NCI-H345 treated with DMSO at 0.1 percent for 48 hours (cell line): ENCODE data around the gene HTT.
"Not testable (repeated sequence)": the region's sequence is repeated elsewhere in the genome, so short reads cannot be mapped to it uniquely, and the experiment has no call there.

Experiments used
- DNase-seq: peaks from one replicate; lab custom pipeline; 2025; ENCODE audit not compliant: unreplicated experiment; lab: John Stamatoyannopoulos, UW

Gene HTT

GRCh38 chr4:3161044-3161443 lies 86.6 kb downstream of the HTT start:
- DNase-seq: not testable (repeated sequence)

GRCh38 chr4:3166434-3166833 lies 92.0 kb downstream of the HTT start:
- not testable (repeated sequence) for DNase-seq

GRCh38 chr4:3168029-3168428 lies 93.5 kb downstream of the HTT start:
- no peak for DNase-seq

GRCh38 chr4:3174371-3175338 lies 100.2 kb downstream of the HTT start:
- no peak for DNase-seq

- DNase-seq: no peak
These were observed 102.1 kb downstream of the HTT start for GRCh38 chr4:3176367-3177229.

GRCh38 chr4:3177426-3177825 lies 102.9 kb downstream of the HTT start:
- no peak for DNase-seq

- no peak for DNase-seq
These were observed 103.4 kb downstream of the HTT start for GRCh38 chr4:3177905-3178304.

GRCh38 chr4:3178351-3178750 lies 103.9 kb downstream of the HTT start:
- DNase-seq: no peak

- no peak for DNase-seq
These were observed 104.7 kb downstream of the HTT start for GRCh38 chr4:3179126-3179706.

- no peak for DNase-seq
These were observed 108.5 kb downstream of the HTT start for GRCh38 chr4:3183008-3183407.

- DNase-seq: no peak
These were observed 110.2 kb downstream of the HTT start for GRCh38 chr4:3184725-3185124.

- DNase-seq: no peak
These were observed 112.1 kb downstream of the HTT start for GRCh38 chr4:3186609-3187008.

GRCh38 chr4:3188118-3188517 lies 113.6 kb downstream of the HTT start:
- no peak for DNase-seq

- no peak for DNase-seq
These were observed 115.0 kb downstream of the HTT start for GRCh38 chr4:3189459-3189858.

- no peak for DNase-seq
These were observed 116.1 kb downstream of the HTT start for GRCh38 chr4:3190549-3190948.

- no peak for DNase-seq
These were observed 117.7 kb downstream of the HTT start for GRCh38 chr4:3192188-3192587.

- DNase-seq: no peak
These were observed 118.3 kb downstream of the HTT start for GRCh38 chr4:3192827-3193226.

- no peak for DNase-seq
These were observed 119.2 kb downstream of the HTT start for GRCh38 chr4:3193531-3194203.

GRCh38 chr4:3196670-3197359 lies 122.3 kb downstream of the HTT start:
- DNase-seq: no peak

GRCh38 chr4:3197366-3198105 lies 123.1 kb downstream of the HTT start:
- DNase-seq: no peak
